GM12864 (cell line): ENCODE results near the gene CFAP20.

ENCODE experiments used
- DNase-seq: peaks from one replicate; pipeline ENCODE4 v3.0.0-alpha.2; 2011; ENCODE audit warnings: low read depth
- H3K4me3 ChIP-seq: 2 replicates; pipeline ENCODE4 v1.5.1; 2011; ENCODE audit warnings: mild to moderate bottlenecking, low read depth, low read length, control low read depth
- CTCF ChIP-seq: IDR thresholded peaks from 2 replicates; pipeline ENCODE4 v1.5.1; 2011; ENCODE audit warnings: low read depth, mild to moderate bottlenecking, moderate library complexity, low read length, control low read depth, inconsistent platforms; ENCODE audit errors: missing control alignments

CFAP20 gene

GRCh38 chr16:58125781-58126335 lies 3.3 kb downstream of the CFAP20 start:
- H3K4me3 ChIP-seq: no peak overlapping the region
- DNase-seq: no peak
- TF ChIP-seq CTCF: no peak

- TF ChIP-seq CTCF: no peak
- H3K4me3 ChIP-seq: no peak overlapping the region
- no peak for DNase-seq
These were observed 4.1 kb downstream of the CFAP20 start for GRCh38 chr16:58125041-58125440.

DNA sequence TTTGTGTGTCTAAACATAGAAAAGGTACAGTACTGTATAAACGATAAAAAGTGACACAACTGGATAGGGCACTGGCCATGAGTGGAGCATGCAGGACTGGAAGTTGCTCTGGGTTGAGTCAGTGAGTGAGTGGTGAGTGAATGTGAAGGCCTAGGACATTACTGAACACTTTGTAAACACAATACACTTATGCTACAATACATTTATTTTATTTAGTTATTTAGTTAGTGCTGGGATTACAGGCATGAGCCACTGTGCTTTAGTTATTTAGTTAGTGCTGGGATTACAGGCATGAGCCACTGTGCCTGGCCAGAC lies 4.6 kb downstream of the CFAP20 start:
- no peak overlapping the region for H3K4me3 ChIP-seq
- no peak for TF ChIP-seq CTCF
- no peak for DNase-seq

GRCh38 chr16:58123896-58124600 lies 5.1 kb downstream of the CFAP20 start:
- no peak for DNase-seq

GRCh38 chr16:58121132-58121531 lies 8.0 kb downstream of the CFAP20 start:
- no peak for DNase-seq
- no peak for TF ChIP-seq CTCF
- no peak overlapping the region for H3K4me3 ChIP-seq

More at GRCh38 chr16:58123896-58124600, 5.1 kb downstream of the CFAP20 start:
- no peak overlapping the region for H3K4me3 ChIP-seq
- no peak for TF ChIP-seq CTCF

GRCh38 chr16:58120234-58120633 lies 8.9 kb downstream of the CFAP20 start:
- no peak for DNase-seq
- no peak for TF ChIP-seq CTCF
- no peak overlapping the region for H3K4me3 ChIP-seq

DNA sequence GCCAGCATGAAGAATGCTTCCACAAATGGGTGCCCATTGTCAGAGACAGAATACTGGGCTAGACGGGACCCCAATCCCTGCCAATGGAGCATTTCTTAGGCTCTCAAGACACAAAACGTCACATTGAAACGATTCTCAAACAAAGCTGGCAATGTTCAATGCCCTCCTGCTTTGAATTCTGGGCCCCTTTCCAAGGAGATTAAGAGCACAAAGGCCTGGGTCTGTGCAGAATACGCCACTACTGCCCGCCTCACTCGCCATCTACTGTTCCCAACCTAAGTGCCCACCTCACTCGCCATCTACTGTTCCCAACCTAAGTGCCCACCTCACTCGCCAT lies 9.7 kb downstream of the CFAP20 start:
- TF ChIP-seq CTCF: no peak
- no peak overlapping the region for H3K4me3 ChIP-seq
- no peak for DNase-seq
